Calu3 (cell line): ENCODE data around the gene RFTN2. TPM values are rescaled to one million over a fixed set of nuclear protein-coding genes. Genes with fewer than 3 reads are reported as not detected.
"Not testable (repeated sequence)": the region's sequence is repeated elsewhere in the genome, so short reads cannot be mapped to it uniquely, and the experiment has no call there.

Experiments
- BruUV-seq: library from RNA; stranded (reverse); fragments of 400-500 nt; replicated peaks from 2 replicates; lab custom pipeline; 2021; lab: Mats Ljungman, UMichigan
- CTCF ChIA-PET: fragments of 300-600 bp; sonication (Branson Sonifier 250); formaldehyde crosslinking; loops from one replicate; lab custom pipeline; 2022; ENCODE audit warnings: antibody characterized with exemption; lab: Charles Lee
- DNase-seq: peaks from one replicate; pipeline ENCODE4 v3.0.0; 2022
- H3K27ac Mint-ChIP-seq: one replicate; pipeline ENCODE4 v1.8.0; 2022; ENCODE audit warnings: mixed read lengths; ENCODE audit not compliant: unreplicated experiment
- H3K27me3 Mint-ChIP-seq: one replicate; pipeline ENCODE4 v1.8.0; 2022; ENCODE audit warnings: mixed read lengths; ENCODE audit not compliant: unreplicated experiment
- H3K36me3 Mint-ChIP-seq: one replicate; pipeline ENCODE4 v1.8.0; 2022; ENCODE audit warnings: mild to moderate bottlenecking, moderate library complexity, mixed read lengths; ENCODE audit not compliant: insufficient read depth, unreplicated experiment
- H3K4me1 Mint-ChIP-seq: one replicate; pipeline ENCODE4 v1.8.0; 2022; ENCODE audit warnings: mild to moderate bottlenecking, low read depth, mixed read lengths; ENCODE audit not compliant: unreplicated experiment
- H3K4me3 Mint-ChIP-seq: one replicate; pipeline ENCODE4 v1.8.0; 2022; ENCODE audit warnings: mild to moderate bottlenecking, low read depth, moderate library complexity, mixed read lengths; ENCODE audit not compliant: unreplicated experiment
- H3K9me3 Mint-ChIP-seq: one replicate; pipeline ENCODE4 v1.8.0; 2022; ENCODE audit warnings: low read depth, mixed read lengths; ENCODE audit not compliant: unreplicated experiment
- intact Hi-C: fragments of 100-400 bp; cut with micrococcal nuclease; formaldehyde crosslinking; loops from one replicate; pipeline ENCODE4 v1.10.0; 2022; ENCODE audit not compliant: unreplicated experiment
- total RNA-seq: library from RNA; stranded (reverse); gene quantifications from 2 replicates; pipeline ENCODE4 v1.2.3, GENCODE V29; 2022
- TF ChIP-seq, protein P1 (sequence below): fragments of 200-600 bp; IDR thresholded peaks from one replicate; pipeline ENCODE4 v1.8.0; 2022; ENCODE audit warnings: antibody characterized with exemption; ENCODE audit not compliant: unreplicated experiment

The RFTN2 gene
- total RNA-seq, 1 experiment from 2014 or later: 0.05 TPM

DNA sequence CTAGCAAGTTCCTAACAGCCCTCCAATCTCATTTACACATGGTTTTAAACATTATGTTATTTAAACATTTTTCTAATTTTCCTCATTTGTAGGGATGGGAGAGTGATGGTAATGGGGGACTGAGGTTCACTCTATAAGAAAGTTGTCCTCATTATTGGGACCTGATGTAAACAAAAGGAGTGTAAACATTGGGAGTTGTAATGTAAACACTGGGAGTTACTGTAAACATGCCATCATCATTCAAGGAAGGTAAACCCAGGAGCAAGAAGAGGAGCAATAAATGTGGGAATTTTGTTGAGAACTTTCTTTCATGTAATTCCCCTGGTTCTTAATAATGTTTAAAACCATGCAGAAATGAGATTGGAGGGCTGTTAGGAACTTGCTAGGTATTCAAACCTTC lies 17.8 kb downstream of the RFTN2 start:
- H3K4me3 Mint-ChIP-seq: no peak overlapping the region
- no peaks in the 10 kb centered on the region for H3K27me3 Mint-ChIP-seq
- no peak overlapping the region for H3K27ac Mint-ChIP-seq
- no TSS peak for BruUV-seq
- DNase-seq: no peak
- H3K9me3 Mint-ChIP-seq: no peaks in the 10 kb centered on the region
- H3K36me3 Mint-ChIP-seq: no peaks in the 10 kb centered on the region
- TF ChIP-seq, protein P1, sequence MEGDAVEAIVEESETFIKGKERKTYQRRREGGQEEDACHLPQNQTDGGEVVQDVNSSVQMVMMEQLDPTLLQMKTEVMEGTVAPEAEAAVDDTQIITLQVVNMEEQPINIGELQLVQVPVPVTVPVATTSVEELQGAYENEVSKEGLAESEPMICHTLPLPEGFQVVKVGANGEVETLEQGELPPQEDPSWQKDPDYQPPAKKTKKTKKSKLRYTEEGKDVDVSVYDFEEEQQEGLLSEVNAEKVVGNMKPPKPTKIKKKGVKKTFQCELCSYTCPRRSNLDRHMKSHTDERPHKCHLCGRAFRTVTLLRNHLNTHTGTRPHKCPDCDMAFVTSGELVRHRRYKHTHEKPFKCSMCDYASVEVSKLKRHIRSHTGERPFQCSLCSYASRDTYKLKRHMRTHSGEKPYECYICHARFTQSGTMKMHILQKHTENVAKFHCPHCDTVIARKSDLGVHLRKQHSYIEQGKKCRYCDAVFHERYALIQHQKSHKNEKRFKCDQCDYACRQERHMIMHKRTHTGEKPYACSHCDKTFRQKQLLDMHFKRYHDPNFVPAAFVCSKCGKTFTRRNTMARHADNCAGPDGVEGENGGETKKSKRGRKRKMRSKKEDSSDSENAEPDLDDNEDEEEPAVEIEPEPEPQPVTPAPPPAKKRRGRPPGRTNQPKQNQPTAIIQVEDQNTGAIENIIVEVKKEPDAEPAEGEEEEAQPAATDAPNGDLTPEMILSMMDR: no peak
- intact Hi-C loops: no loop called here
- CTCF ChIA-PET: no interaction called here
- H3K4me1 Mint-ChIP-seq: no peaks in the 10 kb centered on the region

DNA sequence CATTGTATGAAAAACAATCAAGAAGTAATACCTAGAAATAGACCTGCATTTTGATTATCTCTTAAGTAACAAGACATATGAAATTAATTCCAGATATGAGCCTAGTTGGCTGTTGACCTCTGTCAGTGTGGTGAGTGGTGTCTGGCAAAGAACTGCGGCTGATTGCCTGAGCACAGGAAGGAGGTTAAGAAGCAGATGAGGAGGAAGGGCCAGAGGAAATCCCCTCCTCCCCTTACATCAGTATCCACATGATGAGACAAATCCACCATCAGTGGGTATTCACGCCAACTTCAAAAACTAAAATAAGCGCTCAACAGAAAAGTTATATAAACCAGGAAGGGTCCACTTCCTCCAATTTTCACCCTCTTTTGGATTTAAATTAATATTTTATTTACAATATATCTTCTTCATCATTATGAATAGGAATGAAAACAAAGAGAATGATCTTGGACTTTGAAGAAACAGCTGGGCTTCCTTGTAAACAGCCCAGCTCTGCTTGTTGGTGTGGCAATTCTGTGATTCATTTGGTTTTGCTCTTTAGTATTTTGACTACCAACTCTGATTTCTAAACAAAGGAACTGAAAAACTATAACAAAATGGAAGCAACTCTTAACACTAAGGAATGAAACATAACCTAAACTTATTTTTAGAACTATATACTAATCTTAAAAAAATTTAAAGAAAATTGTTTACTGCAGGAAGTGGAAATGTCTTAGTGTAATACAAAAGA lies 27.3 kb downstream of the RFTN2 start:
- CTCF ChIA-PET: no interaction called here
- no peak overlapping the region for H3K27ac Mint-ChIP-seq
- BruUV-seq: no TSS peak
- H3K4me1 Mint-ChIP-seq: no peaks in the 10 kb centered on the region
- H3K4me3 Mint-ChIP-seq: no peak overlapping the region
- H3K36me3 Mint-ChIP-seq: no peaks in the 10 kb centered on the region
- no peaks in the 10 kb centered on the region for H3K9me3 Mint-ChIP-seq
- no peaks in the 10 kb centered on the region for H3K27me3 Mint-ChIP-seq
- intact Hi-C loops: no loop called here
- TF ChIP-seq, protein P1: no peak
- DNase-seq: no peak

DNA sequence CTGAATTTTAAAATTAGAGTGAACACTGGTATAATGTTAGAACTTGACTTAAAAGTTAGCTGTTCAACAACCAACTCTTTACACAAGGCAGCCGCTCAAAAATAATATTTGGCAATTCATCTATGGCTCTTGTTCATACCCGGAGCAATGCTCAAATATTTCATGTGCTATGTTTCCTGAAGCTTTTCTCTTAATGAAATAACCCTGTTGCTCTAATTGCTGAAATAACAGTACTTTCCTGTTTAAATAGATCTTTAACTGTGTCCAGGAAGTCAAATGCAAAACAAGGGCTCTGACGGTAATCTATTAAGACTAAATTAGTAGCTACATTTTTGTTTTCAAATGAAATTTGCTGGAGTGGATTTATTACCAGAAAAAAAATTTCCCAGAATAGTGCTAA lies 33.7 kb downstream of the RFTN2 start:
- DNase-seq: no peak
- H3K36me3 Mint-ChIP-seq: no peaks in the 10 kb centered on the region
- H3K4me1 Mint-ChIP-seq: no peaks in the 10 kb centered on the region
- H3K27ac Mint-ChIP-seq: no peak overlapping the region
- TF ChIP-seq, protein P1: no peak
- H3K27me3 Mint-ChIP-seq: no peaks in the 10 kb centered on the region
- H3K9me3 Mint-ChIP-seq: no peaks in the 10 kb centered on the region
- BruUV-seq: no TSS peak
- no peak overlapping the region for H3K4me3 Mint-ChIP-seq
- CTCF ChIA-PET: interaction anchor here (1.3 kb wide), 1 partner anchor 10 kb away, joined by 3 read pairs; no protein-coding TSS in a partner anchor
- intact Hi-C loops: no loop called here

DNA sequence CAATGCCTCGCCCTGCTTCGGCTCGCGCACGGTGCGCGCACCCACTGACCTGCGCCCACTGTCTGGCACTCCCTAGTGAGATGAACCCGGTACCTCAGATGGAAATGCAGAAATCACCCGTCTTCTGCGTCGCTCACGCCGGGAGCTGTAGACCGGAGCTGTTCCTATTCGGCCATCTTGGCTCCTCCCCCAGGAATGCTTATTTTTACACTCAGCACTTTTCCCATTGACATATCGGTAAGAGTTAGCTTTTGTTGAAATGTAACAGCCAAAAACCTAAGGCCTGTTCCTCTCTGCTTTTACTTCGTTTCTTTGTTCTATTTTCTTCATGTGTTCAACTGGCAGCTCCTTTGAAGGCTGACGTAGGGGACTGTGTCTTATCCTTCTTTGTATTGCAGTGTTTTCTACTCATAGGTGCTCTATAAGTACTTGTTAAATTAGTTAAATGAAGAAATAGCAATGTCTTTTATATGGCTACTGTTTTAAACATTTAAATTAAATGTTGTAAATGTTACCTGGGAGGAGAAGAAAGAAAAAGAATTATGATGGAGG lies 34.7 kb downstream of the RFTN2 start:
- H3K9me3 Mint-ChIP-seq, BruUV-seq, intact Hi-C loops, H3K36me3 Mint-ChIP-seq, H3K4me3 Mint-ChIP-seq, H3K27me3 Mint-ChIP-seq, H3K27ac Mint-ChIP-seq, H3K4me1 Mint-ChIP-seq, CTCF ChIA-PET, DNase-seq: not testable (repeated sequence)
